ENCODE results near the gene ATIC.
A peak's percentile ranks its signal among the peaks of the same experiment; 100 is the strongest.

The ATIC gene

DNA sequence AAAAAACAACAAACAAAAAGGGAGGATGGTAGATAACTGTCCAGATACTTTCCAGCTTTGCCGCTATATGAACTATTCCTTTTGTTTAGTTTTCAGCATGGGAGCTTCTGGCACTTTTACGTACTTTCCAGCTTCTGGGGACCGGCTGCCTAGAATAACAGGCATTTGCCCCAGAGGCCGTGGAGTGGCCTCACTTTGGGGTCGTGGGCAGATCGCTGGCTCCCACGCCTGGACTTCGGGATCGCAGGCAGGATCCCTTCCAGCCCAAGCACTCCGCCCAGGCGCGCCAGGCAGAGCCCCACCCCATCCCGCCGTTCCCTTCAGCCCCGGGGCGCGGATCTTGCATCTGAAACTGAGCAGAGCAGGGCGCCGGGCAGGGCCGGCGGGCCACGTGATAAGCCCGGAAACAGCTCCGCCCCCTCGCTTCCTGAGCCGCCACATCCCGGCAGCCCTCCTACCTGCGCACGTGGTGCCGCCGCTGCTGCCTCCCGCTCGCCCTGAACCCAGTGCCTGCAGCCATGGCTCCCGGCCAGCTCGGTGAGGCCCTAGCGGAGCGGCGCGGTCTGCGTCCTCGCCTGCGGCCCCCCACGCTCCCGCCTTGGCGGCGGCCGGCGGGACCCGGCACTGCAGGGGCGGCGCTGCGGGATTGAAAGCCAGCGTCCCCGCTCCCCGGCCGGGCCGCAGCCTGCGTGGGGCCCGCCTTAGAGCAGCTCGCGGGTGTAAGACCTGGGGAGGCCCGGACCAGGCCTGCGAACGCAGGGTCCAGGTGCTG lies at the start of gene ATIC:
TSS of gene ATIC (plus strand) at position 435 of the 772 bp plus-strand sequence. CDS start at position 519, 84 bp downstream.
- DNase-seq (ENCODE audit: low read depth in 2 of 2) = peak; percentile 82 to 90

- no peak for DNase-seq (ENCODE audit: low read depth in 2 of 2)
Measured at GRCh38 chr2:215262303-215262702, 49.6 kb upstream of the ATIC start.

GRCh38 chr2:215262741-215263362 lies 49.0 kb upstream of the ATIC start:
- no peak for DNase-seq (ENCODE audit: low read depth in 2 of 2)

DNA sequence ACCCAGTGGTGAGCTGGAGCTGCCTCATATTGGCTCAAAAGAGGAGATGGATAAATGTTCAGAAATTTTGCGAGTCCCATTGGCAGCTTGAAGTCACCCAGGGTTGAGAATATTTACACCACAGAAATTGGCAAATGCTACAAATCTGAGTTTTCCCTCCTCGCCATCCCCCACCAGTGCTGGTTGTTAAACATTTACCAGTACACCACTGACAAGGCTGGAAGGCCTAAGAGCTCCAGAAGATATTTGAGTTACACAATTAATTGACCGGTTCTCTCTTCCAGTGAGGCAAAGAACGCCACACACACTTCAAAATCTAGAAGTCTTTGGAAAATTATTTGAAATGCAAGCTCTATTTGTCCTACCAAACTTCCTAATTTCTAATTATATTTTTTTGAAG lies 47.5 kb upstream of the ATIC start:
- no peak for DNase-seq (ENCODE audit: low read depth in 2 of 2)

DNA sequence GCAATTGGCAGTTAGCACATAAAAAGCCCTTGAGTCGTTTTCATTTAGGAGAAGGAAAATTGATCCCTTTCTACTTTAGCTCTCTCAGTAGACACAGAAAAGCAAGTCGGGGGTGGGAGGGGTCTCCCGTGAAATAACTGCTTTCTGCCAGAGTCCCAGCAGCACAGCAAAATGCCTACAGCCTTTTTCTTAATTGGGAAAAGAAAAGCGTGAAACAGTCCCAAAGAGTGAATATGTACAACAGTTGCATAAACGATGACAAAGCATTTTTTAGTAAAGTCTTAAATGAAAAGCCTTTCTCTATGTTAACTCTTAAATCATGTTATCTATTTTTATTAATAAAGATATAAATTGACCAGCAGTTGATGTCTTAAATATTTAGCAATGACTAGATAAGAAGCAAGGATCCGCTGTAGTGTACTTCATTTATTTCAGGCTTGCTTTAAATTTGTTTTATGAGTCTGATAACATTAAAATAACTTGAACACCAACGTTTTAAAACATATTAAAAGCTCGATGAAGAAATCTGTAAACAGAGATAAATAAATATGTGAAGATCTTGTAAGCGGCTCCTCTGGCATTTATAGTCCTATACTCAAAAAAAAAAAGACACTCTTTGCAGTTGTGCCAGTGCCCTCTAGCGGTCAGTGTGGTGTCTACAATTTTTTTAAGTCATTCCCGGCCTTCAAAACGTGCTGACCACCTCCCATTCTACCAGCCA lies 42.3 kb upstream of the ATIC start:
- peak; percentile 13 to 34 for DNase-seq (ENCODE audit: low read depth in 2 of 2)

DNA sequence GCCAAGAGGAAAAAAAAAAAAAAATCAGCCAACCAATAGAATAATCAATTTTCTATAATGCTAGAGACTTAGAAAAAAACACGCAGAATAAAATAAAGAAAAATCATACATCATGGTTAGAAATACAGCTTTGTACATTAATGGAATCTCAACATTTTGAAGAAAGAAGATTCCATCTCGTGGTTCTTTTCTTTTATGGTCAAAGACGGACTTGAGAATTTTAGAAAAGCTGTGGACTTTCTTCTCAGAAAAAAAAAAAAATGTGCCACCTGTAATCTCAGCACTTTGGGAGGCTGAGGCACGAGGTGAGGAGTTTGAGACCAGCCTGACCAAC lies 41.8 kb upstream of the ATIC start:
- DNase-seq (ENCODE audit: low read depth in 2 of 2) = no peak

GRCh38 chr2:215271446-215271845 lies 40.4 kb upstream of the ATIC start:
- no peak for DNase-seq (ENCODE audit: low read depth in 2 of 2)

- DNase-seq (ENCODE audit: low read depth in 2 of 2) = no peak
Measured at GRCh38 chr2:215272918-215273317, 38.9 kb upstream of the ATIC start.

GRCh38 chr2:215274829-215275228 lies 37.0 kb upstream of the ATIC start:
- no peak for DNase-seq (ENCODE audit: low read depth in 2 of 2)

- DNase-seq (ENCODE audit: low read depth in 2 of 2) = no peak
Measured at GRCh38 chr2:215275824-215276223, 36.0 kb upstream of the ATIC start.

DNA sequence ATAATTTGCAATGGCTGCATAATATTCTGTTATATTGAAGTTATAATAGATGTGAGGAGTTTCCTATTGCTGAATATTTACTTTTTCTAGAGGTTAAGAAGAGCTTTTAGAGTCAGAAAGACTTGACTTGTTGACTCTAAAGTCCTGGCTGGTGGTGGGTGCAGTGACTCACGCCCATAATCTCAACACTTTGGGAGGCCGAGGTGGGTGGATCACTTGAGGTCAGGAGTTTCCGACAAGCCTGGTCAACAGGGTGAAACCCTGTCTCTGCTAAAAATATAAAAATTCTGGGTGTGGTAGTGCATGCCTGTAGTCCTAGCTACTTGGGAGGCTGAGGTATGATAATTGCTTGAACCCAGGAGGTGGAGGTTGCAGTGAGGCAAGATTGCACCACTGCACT lies 33.9 kb upstream of the ATIC start:
- no peak for DNase-seq (ENCODE audit: low read depth in 2 of 2)

DNA sequence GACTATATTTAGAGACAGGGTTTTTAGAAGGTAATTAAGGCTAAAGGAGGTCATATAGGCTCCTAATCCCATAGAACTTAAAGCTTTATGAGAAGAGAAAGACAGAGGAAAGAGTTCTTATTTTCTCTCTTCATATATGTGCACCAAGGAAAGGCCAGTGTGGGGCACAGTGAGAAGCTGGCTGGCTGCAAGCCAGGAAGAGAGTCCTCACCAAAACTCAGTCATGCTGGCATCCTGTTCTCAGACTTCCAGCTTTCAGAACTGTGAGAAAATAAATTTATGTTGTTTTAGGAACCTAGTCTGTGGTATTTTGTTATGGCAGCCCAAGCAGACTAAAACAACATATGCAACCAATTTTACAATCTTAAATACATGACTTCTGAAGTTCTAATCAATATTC lies 31.5 kb upstream of the ATIC start:
- no peak for DNase-seq (ENCODE audit: low read depth in 2 of 2)

DNA sequence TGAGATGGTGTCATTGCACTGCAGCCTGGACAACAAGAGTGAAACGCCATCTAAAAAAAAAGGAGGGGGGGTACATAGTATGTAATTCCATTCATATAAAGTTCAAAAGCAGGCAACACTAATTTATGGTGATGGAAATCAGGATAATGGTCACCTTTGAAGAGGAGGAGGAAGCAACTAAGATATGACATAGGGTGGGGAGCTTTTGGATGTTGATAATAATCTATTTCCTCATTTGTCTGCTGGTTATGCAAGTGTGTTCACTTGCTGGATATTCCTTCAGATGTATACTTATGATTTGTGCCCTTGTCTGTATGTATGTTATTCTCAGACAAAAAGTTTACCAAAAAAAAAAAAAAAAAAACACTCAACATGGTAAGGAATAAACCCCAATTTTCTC lies 28.6 kb upstream of the ATIC start:
- DNase-seq (ENCODE audit: low read depth in 2 of 2) = no peak

DNA sequence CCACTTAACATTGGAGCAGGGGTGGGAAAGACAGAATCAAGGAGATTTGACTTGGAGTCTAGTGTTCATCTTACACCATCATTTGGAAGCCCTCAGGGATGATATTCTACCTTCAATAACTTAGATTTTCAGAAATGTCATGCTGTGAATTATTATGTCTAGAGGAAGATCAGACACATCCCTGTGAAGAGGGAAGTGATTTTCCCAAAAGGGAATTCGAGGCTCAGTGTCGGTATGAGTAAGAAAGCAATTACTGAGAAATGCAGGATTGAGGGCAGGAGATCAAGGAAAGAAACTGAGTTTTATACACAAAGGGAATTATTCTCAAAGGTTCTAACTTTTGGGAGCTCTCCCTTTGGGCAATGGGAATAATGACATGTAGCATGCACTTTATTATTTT lies 25.6 kb upstream of the ATIC start:
- DNase-seq (ENCODE audit: low read depth in 2 of 2) = no peak

GRCh38 chr2:215288112-215288815 lies 23.6 kb upstream of the ATIC start:
- no peak for DNase-seq (ENCODE audit: low read depth in 2 of 2)

GRCh38 chr2:215290980-215291599 lies 20.8 kb upstream of the ATIC start:
- DNase-seq (ENCODE audit: low read depth in 2 of 2) = no peak

GRCh38 chr2:215293879-215294278 lies 18.0 kb upstream of the ATIC start:
- no peak for DNase-seq (ENCODE audit: low read depth in 2 of 2)

DNA sequence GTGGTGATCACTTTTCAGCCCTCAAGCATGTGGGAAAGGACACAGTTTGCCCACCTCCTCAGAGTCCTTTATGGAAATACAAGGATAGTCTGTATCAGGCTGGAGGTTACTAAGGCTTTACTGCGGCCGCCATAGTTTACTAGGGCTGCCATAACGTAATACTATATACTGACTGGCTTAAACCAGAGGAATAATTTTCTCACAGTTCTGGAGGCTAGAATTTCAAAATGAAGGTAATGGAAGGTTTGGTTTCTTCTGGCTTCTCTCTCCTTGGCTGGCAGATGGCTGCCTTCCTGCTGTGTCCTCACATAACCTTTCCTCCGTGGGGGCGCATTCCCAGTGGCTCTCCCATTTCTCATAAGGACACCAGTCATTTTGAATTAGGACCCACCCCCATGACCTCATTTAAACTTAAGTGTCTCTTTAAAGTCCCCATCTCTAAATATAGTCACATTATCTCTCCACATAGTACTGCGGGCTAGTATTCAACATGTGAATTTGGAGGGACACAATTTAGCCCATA lies 12.5 kb upstream of the ATIC start:
- DNase-seq (ENCODE audit: low read depth in 2 of 2) = no peak

- DNase-seq (ENCODE audit: low read depth in 2 of 2) = no peak
Measured at GRCh38 chr2:215301994-215302393, 9.9 kb upstream of the ATIC start.

DNA sequence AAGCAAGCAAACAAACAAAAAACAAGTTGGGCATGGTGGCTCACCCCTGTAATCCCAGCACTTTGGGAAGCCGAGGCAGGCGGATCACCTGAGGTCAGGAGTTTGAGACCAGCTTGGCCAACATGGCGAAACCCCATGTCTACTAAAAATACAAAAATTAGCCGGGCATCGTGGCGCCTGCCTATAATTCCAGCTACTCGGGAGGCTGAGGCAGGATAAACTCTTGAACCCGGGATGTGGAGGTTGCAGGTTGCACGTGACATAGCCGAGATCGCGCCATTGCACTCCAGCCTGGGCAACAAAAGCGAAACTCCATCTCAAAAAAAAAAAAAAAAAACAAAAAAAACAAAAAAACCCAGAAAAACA lies 617 bp upstream of the ATIC start:
- peak in 1 of 2 donors; percentile 8 for DNase-seq (ENCODE audit: low read depth in 2 of 2)

DNA sequence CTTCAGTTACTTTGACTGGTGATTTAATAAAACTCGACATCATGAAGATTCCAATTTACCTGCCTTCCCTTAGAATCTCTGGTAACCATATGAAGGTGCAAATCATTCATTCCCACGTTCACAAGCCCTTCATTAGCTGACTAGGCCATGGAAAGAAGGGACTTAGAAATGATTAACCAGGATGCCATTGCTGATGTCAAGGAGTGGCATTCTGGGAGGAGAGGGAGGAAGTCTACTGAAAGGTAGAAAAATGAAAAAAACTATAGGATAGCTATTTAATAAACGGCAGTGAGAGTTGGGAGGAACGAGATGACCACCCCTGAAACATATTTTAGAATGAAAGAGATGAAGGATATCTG lies 1.4 kb downstream of the ATIC start:
- DNase-seq (ENCODE audit: low read depth in 2 of 2) = no peak

- no peak for DNase-seq (ENCODE audit: low read depth in 2 of 2)
Measured at GRCh38 chr2:215314896-215315295, 3.0 kb downstream of the ATIC start.

Data from stimulated activated CD8-positive, alpha-beta memory T cell treated with anti-CD3 and anti-CD28 coated beads, Interleukin-7, amount 100 ng/mL, for 4 hours (primary cell).